GM19043 (cell line): ENCODE measurements around the gene WHAMM.
"Not testable (repeated sequence)": the region's sequence is repeated elsewhere in the genome, so short reads cannot be mapped to it uniquely, and the experiment has no call there.

Experiments used
- ATAC-seq: cut with Tn5 transposase; IDR thresholded peaks from one replicate; pipeline ENCODE4 v1.9.1; 2021; ENCODE audit warnings: low read depth; ENCODE audit not compliant: unreplicated experiment

WHAMM gene

GRCh38 chr15:82809308-82810060 lies at the start of gene WHAMM:
Gene WHAMM, plus strand, starts transcription at chr15:82809628. Its CDS starts 99 bp downstream, at chr15:82809727.
- ATAC-seq, result peak; percentile 77

- no peak for ATAC-seq
Observed at GRCh38 chr15:82763361-82764116, 45.9 kb upstream of the WHAMM start.

- no peak for ATAC-seq
Observed at GRCh38 chr15:82764117-82764490, 45.3 kb upstream of the WHAMM start.

GRCh38 chr15:82764740-82765139 lies 44.7 kb upstream of the WHAMM start:
- no peak for ATAC-seq

- ATAC-seq, result not testable (repeated sequence)
Observed at GRCh38 chr15:82766201-82766600, 43.2 kb upstream of the WHAMM start.

GRCh38 chr15:82767163-82767829 lies 42.1 kb upstream of the WHAMM start:
- ATAC-seq, result no peak

GRCh38 chr15:82768414-82769054 lies 40.9 kb upstream of the WHAMM start:
- ATAC-seq, result no peak

- ATAC-seq, result no peak
Observed at GRCh38 chr15:82771789-82772607, 37.4 kb upstream of the WHAMM start.

- ATAC-seq, result no peak
Observed at GRCh38 chr15:82774496-82774895, 34.9 kb upstream of the WHAMM start.

- ATAC-seq, result no peak
Observed at GRCh38 chr15:82778755-82779154, 30.7 kb upstream of the WHAMM start.

GRCh38 chr15:82781349-82781748 lies 28.1 kb upstream of the WHAMM start:
- no peak for ATAC-seq

GRCh38 chr15:82788496-82788895 lies 20.9 kb upstream of the WHAMM start:
- no peak for ATAC-seq

GRCh38 chr15:82789491-82789890 lies 19.9 kb upstream of the WHAMM start:
- ATAC-seq, result no peak

GRCh38 chr15:82790321-82790720 lies 19.1 kb upstream of the WHAMM start:
- ATAC-seq, result no peak

GRCh38 chr15:82792068-82792467 lies 17.4 kb upstream of the WHAMM start:
- no peak for ATAC-seq

- no peak for ATAC-seq
Observed at GRCh38 chr15:82793737-82794136, 15.7 kb upstream of the WHAMM start.

GRCh38 chr15:82798104-82798503 lies 11.3 kb upstream of the WHAMM start:
- ATAC-seq, result no peak

GRCh38 chr15:82798531-82799166 lies 10.8 kb upstream of the WHAMM start:
- ATAC-seq, result no peak

- no peak for ATAC-seq
Observed at GRCh38 chr15:82799183-82799841, 10.1 kb upstream of the WHAMM start.
